PC-9 (cell line): ENCODE results near the gene DOLPP1.

Source experiments
- EZH2 ChIP-seq: fragments of 200-600 bp; sonication (generic); IDR thresholded peaks from 2 replicates; pipeline ENCODE4 v1.8.0; 2017; ENCODE audit warnings: antibody characterized with exemption, low read depth
- TF ChIP-seq, protein P1 (sequence below): fragments of 200-600 bp; sonication (generic); conservative IDR thresholded peaks from 2 replicates; pipeline ENCODE4 v1.6.1; 2017; ENCODE audit warnings: mixed run types, antibody characterized with exemption, mild to moderate bottlenecking, moderate library complexity

DNA sequence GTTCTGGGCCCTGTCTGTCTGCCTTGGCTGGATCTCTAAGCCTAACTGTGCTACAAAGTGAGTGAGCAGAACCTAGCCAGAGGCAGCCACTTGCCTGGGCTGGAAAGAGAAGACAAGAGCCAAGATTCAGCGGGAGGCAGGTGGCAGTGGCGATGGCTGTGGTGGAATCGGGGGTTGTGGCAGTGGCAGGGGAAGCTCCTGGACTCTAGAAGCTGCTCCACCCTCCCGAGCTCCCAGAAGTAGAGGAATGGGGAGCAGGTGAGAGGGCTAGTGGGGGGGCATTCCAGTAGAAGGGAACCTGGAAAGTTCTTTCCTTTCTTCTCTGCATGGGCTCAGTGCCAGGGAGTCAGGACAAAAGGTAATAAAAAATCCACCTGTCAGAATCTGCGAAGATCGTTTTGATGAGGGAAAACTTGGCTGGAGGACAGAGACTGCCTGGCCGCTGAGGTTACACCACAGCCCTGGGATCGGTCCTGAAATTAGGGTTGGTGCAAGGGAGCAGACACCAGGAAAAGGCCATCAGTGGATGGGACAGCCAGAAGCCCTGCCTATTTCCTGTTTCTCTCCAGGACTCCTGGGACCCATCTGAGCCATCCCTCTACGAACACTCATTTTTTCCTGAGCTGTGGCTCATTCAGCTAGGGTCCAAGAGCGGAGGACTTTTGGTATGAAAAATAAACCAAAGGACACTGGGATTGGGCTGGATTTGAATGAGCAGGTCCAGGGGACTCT, 28.1 kb downstream of the DOLPP1 start:
- TF ChIP-seq, protein P1, sequence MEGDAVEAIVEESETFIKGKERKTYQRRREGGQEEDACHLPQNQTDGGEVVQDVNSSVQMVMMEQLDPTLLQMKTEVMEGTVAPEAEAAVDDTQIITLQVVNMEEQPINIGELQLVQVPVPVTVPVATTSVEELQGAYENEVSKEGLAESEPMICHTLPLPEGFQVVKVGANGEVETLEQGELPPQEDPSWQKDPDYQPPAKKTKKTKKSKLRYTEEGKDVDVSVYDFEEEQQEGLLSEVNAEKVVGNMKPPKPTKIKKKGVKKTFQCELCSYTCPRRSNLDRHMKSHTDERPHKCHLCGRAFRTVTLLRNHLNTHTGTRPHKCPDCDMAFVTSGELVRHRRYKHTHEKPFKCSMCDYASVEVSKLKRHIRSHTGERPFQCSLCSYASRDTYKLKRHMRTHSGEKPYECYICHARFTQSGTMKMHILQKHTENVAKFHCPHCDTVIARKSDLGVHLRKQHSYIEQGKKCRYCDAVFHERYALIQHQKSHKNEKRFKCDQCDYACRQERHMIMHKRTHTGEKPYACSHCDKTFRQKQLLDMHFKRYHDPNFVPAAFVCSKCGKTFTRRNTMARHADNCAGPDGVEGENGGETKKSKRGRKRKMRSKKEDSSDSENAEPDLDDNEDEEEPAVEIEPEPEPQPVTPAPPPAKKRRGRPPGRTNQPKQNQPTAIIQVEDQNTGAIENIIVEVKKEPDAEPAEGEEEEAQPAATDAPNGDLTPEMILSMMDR, result no peak
- TF ChIP-seq EZH2, result no peak
